Fibroblast of skin of back (primary cell): Measurements from ENCODE around the gene PSG7. TPM values are rescaled to one million over a fixed set of nuclear protein-coding genes. Genes with fewer than 3 reads are reported as not detected.
"Not testable (repeated sequence)": the region's sequence is repeated elsewhere in the genome, so short reads cannot be mapped to it uniquely, and the experiment has no call there.

Experiments used
- DNase-seq: peaks from one replicate; pipeline ENCODE4 v3.0.0-alpha.2; 2013
- polyA plus RNA-seq, 2 experiments: library from polyadenylated mRNA; unstranded; fragments of 120-200 nt; gene quantifications; one replicate each; pipeline ENCODE4 v1.2.1, GENCODE V29; 2013; ENCODE audit not compliant: insufficient read length in 2 of 2

The PSG7 gene
- polyA plus RNA-seq (2013, experiment 1 of 2; ENCODE audit: insufficient read length) = not detected
- not detected for polyA plus RNA-seq (2013, experiment 2 of 2; ENCODE audit: insufficient read length)

- not testable (repeated sequence) for DNase-seq
Observed at GRCh38 chr19:42937107-42937506, at the start of gene PSG7. Gene PSG7 (minus strand): TSS chr19:42937207. CDS start chr19:42937076, 131 bp downstream.

DNA sequence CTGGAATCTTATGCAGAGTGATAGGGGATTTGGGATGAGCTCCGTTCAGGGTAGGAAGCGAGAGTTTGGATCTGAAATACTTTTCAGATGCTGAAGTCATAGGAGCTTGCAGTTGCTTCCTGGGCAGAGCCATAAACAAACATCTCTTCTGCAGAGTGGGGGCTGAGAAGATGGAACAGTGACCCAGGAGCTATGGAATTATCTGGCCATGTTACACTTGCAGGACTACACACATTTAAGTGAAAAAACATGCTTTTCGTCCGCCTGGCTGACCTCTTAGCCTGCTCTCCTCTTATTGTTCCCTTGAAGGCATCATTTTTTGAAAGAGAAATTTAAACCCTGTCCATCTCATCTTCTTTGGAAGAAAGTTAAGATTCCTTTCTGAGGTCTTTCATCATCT is 48.6 kb upstream of the PSG7 start:
- no peak for DNase-seq

DNA sequence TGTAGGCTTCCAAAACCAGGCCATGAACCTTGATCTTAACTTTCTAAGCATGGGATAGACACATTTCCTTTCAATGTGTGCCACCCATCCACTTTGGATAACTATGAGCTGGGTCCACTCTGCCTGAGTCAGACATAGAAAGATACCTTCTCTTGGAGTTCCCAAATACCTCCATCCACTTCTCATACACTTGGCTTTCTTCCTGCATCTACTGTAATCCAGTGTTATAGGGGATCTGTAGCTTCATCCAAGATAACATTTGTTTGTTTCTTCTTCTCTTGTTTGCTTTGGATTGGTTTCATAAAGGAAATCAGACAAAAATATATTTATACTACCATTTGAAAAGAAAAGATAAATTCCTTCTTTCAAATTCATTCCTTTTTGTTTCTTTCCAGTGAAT is 45.1 kb upstream of the PSG7 start:
- DNase-seq = not testable (repeated sequence)

GRCh38 chr19:42971451-42971850 is 34.4 kb upstream of the PSG7 start:
- DNase-seq = not testable (repeated sequence)

GRCh38 chr19:42965176-42965575 is 28.2 kb upstream of the PSG7 start:
- DNase-seq = peak; percentile 72

GRCh38 chr19:42961119-42961518 is 24.1 kb upstream of the PSG7 start:
- DNase-seq = no peak

DNA sequence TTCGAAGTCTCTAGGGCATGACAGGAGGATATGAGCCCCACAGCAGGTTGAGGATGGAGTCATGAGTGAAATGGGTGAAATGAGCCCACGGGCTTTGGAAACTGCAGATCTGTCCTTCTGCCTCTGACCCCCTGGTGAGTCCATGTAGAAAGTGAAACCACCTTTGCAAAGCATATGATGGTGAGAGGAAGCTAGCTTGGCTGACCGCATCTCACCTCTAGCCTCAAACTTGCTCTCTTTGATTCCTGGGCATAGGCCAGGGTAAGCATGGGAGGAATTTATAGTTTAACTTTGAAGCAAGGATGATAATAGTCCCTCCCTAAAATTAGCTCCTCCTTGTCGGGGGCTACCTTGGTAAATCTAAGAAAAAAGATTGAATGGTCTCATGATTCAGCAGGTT is 15.1 kb upstream of the PSG7 start:
- not testable (repeated sequence) for DNase-seq

DNA sequence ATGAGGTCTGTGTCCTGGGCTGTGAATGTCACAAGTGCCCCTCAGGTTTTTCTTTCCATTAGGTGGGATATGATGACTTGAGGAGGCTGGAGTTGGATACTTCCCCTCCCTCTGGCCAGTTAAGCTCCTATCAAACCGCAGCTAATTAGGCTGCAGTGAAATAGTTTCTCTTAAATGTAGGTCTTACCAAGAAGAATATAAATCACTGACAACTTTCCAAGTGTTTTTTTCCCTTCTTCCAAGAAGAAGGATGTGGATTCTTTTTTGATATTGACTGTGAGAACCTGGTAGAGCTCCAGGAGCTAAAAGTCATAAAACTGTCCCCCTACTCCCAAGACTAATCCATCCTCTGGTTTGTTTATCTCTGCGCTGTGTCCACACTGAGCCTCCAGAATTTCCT is 14.5 kb upstream of the PSG7 start:
- not testable (repeated sequence) for DNase-seq

DNA sequence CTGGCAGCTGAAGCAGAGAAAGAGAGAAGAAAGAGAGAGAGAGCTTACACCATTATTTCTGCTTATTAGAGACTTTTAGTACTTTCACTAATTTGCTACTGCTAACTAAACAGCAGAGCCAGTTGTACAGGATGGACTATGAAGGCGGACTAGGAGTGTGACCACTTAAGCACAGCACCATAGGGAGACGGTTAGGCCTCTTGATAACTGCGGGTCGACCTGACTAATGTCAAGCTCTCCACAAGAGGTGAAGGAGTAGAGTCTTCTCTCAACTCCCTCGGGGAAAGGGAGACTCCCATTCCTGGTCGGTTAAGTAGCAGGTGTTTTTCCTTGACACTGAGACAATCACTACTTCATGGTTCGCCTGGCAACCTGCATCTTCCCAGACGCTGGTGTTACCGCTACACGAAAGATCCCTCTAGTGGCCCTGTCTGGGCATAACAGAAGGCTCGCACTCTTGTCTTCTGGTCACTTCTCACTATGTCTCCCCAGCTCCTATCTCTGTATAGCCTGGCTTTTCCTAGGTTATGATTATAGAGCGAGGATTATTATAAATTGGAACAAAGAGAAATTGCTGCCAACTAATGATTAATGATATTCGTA is 5.3 kb upstream of the PSG7 start:
- peak; percentile 29 for DNase-seq

- DNase-seq = not testable (repeated sequence)
Observed at GRCh38 chr19:42934726-42935125, 2.3 kb downstream of the PSG7 start.

GRCh38 chr19:42934183-42934582 is 2.8 kb downstream of the PSG7 start:
- peak; percentile 36 for DNase-seq

DNA sequence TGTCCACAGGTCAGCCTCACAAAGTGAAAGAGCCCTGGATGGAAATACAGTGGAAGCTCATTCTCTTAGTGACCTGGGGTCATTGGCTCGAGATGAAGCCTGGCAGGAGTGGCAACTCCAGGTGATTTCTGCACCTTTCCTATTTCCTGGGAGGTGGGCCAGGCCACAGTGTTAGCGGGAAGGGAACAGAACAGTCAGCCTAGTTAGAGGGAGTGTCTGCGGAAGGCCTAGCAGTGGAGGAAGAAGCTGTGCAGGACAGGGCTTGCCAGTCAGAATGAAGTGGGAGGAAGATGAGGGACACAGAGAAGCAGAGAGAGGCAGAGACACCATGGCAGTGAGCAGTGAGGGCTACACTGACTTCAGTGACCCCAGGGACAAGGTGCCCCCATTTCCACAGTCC is 3.6 kb downstream of the PSG7 start:
- not testable (repeated sequence) for DNase-seq

DNA sequence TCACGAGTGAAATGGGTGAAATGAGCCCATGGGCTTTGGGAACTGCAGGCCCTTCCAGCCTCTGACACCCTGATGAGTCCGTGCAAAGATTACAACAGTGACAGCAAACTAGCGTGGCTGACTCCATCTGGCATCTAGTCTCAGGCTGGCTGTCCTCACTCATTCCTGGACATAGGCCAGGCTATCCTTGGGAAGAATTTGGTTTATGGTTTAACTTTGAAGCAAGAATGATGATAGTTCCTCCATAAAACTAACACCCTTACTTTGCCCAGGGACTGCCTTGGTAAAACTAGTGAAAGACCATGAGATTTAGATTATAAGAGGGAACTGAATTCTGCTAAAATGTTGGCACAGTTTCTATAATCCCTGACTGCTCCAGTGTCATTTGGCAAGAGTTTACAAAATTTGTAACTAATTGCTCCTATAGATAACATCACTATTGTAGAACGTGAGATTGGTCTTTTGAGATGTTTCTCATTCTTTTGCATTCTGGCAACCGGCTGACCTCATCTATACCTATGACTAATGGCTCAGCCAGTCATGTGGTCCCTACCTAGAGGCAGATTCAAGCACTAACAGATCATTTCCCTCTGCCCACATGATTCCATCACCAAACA is 4.4 kb downstream of the PSG7 start:
- peak; percentile 92 for DNase-seq

DNA sequence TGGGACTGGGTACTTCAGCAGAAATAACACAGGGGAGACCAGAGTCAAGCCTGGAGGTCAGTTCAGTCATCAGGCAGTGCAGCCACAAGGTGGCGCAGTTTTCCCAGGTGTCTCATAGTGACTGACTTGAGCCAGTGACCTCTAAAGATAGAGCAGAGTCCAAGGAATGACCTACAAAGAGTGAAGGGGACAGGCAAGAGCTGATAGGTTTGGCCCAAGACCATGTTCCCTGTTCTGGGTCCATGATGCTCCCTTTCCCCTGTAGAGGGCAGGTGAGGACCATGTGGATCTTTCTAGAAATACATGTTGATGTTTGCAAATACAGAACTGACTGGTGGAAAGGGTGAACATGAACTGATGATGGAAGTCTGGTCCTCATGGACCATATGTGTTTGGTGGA is 6.8 kb downstream of the PSG7 start:
- peak; percentile 38 for DNase-seq

DNA sequence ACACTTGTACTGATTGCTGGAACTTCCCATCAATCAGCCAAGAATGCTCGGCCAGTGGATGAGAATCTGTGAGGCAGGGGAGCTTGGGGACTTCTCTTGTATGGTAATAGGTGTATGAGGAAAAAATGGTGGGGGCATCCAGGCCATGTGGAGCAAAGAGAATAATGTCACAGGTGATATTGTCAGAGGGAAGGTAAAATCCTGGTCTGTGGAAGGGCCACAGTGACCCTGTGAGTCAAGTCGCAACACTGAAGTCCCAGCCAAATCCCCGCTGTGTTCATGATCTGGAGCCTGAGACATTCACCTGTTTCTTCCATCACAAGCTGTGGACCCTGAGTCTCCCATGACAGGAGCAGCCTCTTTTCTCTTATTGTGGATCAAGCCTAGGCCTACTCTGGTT is 8.1 kb downstream of the PSG7 start:
- no peak for DNase-seq

- no peak for DNase-seq
Observed at GRCh38 chr19:42926781-42927180, 10.2 kb downstream of the PSG7 start.

GRCh38 chr19:42923106-42923505 is 13.9 kb downstream of the PSG7 start:
- peak; percentile 59 for DNase-seq

GRCh38 chr19:42920971-42921370 is 16.0 kb downstream of the PSG7 start:
- DNase-seq = not testable (repeated sequence)

- DNase-seq = peak; percentile 6
Observed at GRCh38 chr19:42919757-42920079, 17.3 kb downstream of the PSG7 start.

- peak; percentile 5 for DNase-seq
Observed at GRCh38 chr19:42919070-42919756, 17.8 kb downstream of the PSG7 start.

- not testable (repeated sequence) for DNase-seq
Observed at GRCh38 chr19:42918377-42919069, 18.5 kb downstream of the PSG7 start.

DNA sequence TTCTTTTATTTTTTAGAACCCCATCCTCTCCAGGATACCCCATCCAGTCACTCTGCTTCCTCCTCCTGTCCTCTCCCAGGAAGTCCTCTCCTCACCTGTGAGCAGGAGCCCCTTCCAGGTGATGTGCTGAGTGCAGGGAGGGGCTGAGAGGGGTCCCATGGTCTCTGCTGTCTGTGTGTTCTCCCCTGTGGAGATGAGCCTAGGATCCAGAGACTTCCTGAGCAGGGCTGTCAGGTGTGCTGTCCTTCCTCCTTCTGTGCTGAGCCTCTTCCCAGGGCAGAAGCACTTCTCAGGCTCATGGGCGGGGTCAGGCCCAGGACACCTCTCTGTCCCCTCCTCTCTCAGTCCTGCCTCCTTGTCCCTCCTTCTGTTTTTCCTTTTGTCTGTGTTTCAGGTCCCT is 19.4 kb downstream of the PSG7 start, which contains the start of gene PSG6:
PSG6 (minus strand) TSS at position 261 of the 400 bp plus-strand sequence; CDS start at position 159, 102 bp downstream.
- not testable (repeated sequence) for DNase-seq

DNA sequence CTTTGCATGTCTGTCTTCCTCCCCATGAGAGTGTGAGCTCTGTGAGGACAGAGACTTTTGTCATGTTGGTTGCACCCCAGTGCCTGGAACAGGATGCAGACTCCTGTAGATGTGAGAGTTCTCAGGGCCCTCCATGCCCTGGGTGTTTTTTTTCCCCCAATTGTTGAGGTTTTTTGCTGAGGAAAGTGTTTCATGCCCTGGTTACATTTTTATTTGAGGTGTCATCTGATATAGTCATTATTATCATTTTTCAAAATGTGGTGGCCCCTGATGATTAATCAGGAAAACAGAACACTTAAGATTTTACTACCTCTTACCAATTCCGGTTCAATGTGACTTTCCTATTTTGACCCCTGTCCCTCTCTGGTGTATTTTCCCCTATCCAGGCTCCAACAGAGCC is 20.1 kb downstream of the PSG7 start:
- peak; percentile 30 for DNase-seq
